Left hindlimb (tissue), 1 donor: ENCODE measurements around the gene NRDC.

Experiments used
- DNase-seq: peaks from one replicate; pipeline ENCODE4 v3.0.0-alpha.2; 2018

Gene NRDC

DNA sequence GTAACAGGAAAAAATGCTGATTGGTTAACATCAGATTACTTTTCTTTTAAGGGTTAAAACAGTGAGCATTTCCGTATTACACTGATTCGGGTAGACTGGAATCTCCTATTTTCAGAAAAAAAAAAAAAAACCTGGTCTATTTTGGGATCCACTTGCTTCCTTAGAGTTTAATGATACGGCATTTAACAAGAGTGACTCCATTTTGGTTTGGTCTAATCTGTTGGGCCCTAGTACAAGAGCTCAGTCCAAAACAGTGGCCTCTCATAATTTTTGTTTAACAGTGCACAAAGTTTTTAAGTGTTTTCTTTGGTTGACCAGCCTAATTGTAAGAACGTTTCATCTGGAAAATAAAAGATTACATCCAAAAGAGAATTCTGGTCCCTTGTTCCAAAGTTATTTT lies 120.2 kb downstream of the NRDC start:
- no peak for DNase-seq

DNA sequence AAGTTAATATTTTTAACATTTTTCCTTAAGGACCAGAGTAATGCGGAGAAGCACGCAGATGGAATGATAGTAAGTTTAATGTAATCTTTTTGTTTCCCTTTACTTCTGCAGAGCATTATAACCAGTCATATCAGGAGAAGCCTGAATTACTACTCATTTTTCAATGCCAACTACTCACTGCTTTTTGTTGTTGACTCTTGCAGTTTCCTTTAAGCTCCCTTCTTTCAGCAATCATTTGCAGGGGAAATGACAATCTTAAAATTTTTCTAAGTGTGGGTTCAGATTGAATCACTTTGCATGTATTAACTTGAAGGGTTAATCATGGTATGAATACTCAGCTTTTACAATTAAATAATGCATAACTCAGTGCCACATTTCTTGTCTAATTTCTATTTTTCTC lies 122.2 kb downstream of the NRDC start:
- no peak for DNase-seq

DNA sequence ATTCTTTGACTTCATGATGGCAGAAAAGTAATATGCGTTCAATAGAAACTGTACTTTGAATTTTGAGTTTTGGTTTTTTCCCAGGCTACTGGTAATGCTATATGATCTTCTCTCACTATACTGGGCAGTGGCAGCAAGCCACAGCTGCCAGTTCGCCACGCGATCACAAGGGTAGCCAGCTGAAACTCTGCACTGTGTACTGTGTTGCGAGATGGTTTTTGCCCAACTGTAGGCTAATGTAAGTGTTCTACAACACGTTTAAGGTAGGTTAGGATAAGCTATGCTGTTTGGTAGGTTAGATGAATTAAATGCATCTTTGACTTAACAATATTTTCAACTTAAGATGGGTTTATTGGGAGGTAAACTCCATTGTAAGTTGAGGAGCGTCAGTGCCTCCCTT lies 123.1 kb downstream of the NRDC start:
- no peak for DNase-seq

- no peak for DNase-seq
Observed at GRCh38 chr1:51754666-51755065, 123.9 kb downstream of the NRDC start.

DNA sequence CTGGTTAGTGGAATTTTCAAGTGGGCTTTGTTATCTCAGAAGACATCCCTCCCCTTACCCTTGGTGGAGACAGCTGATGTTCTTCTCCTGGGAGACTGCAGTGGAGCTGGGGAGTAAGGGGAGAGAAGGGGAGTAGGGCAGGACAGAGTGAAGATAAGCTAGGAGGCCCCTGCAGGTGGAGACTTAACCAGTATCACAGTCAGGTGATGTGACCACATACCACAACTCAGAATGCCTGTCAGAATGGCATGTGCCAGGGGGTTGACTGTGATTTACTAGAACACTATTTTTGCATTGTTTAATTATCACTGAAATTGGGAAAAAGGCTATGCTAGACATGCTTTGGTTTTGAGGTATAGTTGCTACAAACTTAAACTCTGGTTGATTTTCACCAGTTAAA lies 124.6 kb downstream of the NRDC start:
- DNase-seq: no peak

GRCh38 chr1:51752073-51752948 lies 126.2 kb downstream of the NRDC start:
- no peak for DNase-seq

DNA sequence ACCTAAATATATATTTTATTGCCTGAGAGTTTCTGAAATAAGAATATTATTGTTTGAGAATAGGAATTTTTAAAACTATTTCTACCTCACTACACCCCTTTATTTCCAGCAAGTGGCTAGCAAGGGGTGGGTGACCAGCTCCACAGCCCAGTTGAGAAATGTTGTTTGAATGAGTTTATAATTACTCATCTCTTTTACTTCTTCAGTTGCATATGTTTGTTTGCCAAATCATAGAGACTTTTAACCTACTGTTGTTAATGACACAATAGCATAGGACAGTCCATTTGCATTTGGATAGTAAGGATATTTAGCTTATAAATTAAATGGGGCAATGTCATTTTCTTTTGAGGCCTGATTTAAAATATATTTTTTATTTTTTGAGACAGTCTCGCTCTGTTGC lies 127.8 kb downstream of the NRDC start:
- DNase-seq: no peak

DNA sequence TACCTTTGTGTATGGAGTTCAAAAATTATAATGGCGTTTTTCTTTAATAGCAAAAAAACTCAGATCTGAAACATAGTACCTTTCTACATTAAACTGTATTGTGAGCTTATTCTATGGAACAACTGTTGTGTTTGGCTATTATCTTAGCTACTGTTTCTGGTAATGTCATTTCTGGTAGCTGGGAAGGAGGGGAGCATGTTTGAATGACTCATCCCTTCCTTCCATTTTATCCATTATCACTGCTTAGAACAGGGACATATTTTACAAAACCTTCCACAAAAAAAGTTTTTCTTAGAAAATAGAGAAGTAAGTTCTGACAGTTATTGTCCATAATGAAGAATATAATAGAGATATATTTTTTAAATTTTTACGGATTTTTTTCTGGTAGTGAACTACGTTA lies 128.3 kb downstream of the NRDC start:
- DNase-seq: no peak

- no peak for DNase-seq
Observed at GRCh38 chr1:51749151-51749550, 129.4 kb downstream of the NRDC start.

GRCh38 chr1:51745304-51745570 lies 133.3 kb downstream of the NRDC start:
- no peak for DNase-seq

- DNase-seq: no peak
Observed at GRCh38 chr1:51744506-51745303, 133.8 kb downstream of the NRDC start.

DNA sequence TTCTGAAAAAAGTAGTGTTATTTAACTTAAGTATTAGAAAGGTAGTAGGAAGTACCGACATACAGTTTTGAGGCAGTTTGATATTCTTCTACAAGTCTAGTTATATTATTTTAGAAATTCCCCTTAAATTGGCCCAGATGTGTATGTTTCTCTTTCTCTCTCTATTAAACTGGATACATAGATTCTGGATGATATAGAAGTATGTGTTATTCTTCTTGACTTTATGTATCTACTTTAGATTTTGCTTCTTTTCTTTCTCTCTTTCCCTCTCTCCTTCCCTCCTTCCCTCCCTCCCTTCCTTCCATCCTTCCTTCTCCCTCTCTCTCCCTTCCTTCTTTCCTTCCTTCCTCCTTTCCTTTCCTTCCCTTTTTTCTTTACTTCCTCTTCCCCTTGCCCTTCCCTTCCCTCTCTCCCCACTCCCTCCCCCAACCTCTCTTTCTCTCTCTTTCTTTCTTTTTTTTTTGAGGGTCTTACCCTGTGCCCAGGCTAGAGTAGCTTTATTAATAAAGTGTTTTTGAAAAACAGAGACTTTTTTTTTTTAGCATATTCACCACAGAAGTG lies 137.3 kb downstream of the NRDC start:
- no peak for DNase-seq

DNA sequence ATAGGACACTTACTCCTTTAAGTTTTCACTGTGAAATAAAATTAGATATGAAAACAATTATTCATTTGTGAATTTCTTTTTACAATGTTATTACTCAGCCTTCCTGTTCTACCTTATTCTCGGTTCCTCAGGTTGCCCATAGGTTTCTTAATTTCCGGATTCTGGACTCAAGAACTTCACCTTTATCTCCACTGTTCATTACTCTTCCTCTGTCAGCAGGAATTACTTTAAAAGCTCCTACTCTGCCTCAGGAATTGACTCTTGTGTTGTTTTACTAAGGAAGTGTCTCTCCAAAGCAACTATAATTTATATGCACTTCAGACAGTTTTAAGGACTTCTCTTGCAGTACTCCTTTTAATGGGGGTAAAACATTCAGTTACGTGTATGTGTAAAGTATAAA lies 137.9 kb downstream of the NRDC start:
- DNase-seq: no peak
